ENCODE data around the gene FAM83E. TPM values are rescaled to one million over a fixed set of nuclear protein-coding genes. Genes with fewer than 3 reads are reported as not detected.

The FAM83E gene
- 0.88 TPM for total RNA-seq

GRCh38 chr19:48614436-48615230 is at the start of gene FAM83E:
Gene FAM83E (minus strand): TSS chr19:48615076. CDS start chr19:48613372, 1,704 bp downstream.

DNA sequence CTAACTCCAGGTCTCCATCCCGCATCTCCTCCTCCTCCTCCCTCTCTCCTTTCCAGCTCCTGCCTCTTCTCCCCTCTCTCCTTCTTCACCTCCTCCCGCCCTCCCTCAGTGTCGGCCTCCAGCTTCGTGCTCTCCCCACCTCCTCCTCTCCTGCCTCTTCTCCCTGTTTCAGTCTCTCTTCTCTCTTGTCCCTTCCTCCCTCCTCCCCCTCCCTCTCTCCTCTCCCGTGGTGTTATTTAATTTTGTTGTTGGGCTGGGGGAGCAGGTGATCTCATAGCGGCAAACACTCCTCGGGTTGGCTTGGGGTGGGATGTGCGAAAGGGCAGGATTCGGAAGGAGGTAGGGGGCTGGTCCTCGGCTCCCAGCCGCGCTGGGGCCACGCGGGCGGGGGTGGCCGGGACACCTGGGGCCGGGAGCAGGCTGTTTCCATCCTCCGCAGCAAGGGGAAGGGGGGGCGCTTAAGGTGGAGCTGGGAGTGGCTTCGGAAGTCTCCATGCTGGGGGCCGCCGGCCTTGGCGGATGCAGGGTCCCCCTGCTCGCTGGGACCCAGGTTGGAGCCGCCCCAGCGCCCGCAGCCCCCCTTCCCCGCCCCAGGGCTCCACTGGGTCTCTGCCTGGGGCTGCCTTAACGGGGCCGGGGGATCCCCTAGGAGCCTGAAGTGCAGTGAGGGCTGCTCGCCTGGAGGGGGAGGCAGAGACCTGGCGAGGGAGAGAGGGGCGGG is 31.3 kb upstream of the FAM83E start, which contains the start of gene CA11:
TSS of gene CA11 (minus strand) at position 187 of the 721 bp plus-strand sequence. CDS start 555 bp downstream, outside the sequence.

DNA sequence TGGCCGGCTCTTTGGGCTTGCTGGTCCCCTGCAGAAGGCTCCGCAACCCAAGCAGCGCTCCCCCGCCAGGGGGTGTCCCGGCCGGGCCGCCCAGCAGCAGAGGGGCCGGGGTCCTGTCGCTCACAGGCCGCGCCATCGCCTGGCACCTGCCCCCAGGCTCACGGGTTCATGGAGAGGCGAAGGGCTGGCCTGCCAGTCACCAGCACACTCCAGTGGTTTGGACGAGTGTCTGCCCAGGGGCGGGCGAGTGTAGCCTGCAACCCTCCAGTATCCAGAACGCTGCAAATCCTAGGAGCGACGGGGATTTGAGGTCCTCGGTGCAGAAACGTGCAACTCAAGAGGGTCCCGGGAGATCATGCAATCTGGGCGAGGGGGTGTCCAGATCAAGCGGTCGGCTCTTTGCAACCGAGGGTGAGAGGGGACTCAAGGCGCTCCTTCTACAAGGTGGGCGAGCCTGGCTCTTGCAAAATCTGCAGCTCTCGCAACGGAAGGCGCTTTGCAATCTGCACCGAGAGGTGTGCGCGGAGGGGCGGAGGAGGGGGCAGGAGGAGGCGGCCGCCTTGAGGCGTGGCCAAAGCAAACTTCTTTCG is 22.1 kb upstream of the FAM83E start, which contains the start of gene DBP:
TSS of gene DBP (minus strand) at position 521 of the 590 bp plus-strand sequence. CDS start at position 136, 385 bp downstream.

GRCh38 chr19:48618916-48619691 is 4.2 kb upstream of the FAM83E start, which contains the start of the genes RPL18 and SPHK2:
Gene RPL18 (minus strand): TSS chr19:48619178. CDS start chr19:48619143, 35 bp downstream.
Gene SPHK2 (plus strand): TSS chr19:48619506. CDS start chr19:48620515, 1,009 bp downstream.

GRCh38 chr19:48606463-48607358 is 8.2 kb downstream of the FAM83E start, which contains the start of gene SPACA4:
Gene SPACA4 (plus strand): TSS chr19:48606742. CDS start chr19:48606979, 237 bp downstream.

Other genes with a start within 250 kb of the FAM83E start
- gene KDELR1, start 223.5 kb downstream of the FAM83E start, total RNA-seq: 113 TPM
- 0.99 TPM for gene GRIN2D, start 221.4 kb downstream of the FAM83E start, total RNA-seq
- 20.8 TPM for gene GRWD1, start 169.1 kb downstream of the FAM83E start, total RNA-seq
- 1.2 TPM for gene KCNJ14, start 159.5 kb downstream of the FAM83E start, total RNA-seq
- 52.6 TPM for gene CYTH2, start 145.7 kb downstream of the FAM83E start, total RNA-seq
- 1.9 TPM for gene LMTK3, start 103.2 kb downstream of the FAM83E start, total RNA-seq
- gene SULT2B1, start 62.9 kb downstream of the FAM83E start, total RNA-seq: not detected
- gene SPACA4, start 8.3 kb downstream of the FAM83E start, total RNA-seq: not detected
- 2,126 TPM for gene RPL18, start 4.1 kb upstream of the FAM83E start, total RNA-seq
- gene SPHK2, start 4.4 kb upstream of the FAM83E start, total RNA-seq: 16.2 TPM
- 17.2 TPM for gene DBP, start 22.3 kb upstream of the FAM83E start, total RNA-seq
- 3.5 TPM for gene CA11, start 31.1 kb upstream of the FAM83E start, total RNA-seq
- gene NTN5, start 57.9 kb upstream of the FAM83E start, total RNA-seq: 0.76 TPM
- 1.5 TPM for gene FUT2, start 80.9 kb upstream of the FAM83E start, total RNA-seq
- 8.9 TPM for gene MAMSTR, start 104.6 kb upstream of the FAM83E start, total RNA-seq
- 23.2 TPM for gene RASIP1, start 125.5 kb upstream of the FAM83E start, total RNA-seq
- gene IZUMO1, start 131.8 kb upstream of the FAM83E start, total RNA-seq: 0.12 TPM
- 5.0 TPM for gene FUT1, start 137.6 kb upstream of the FAM83E start, total RNA-seq
- gene FGF21, start 140.4 kb upstream of the FAM83E start, total RNA-seq: not detected
- 36.3 TPM for gene BCAT2, start 196.0 kb upstream of the FAM83E start, total RNA-seq
- gene HSD17B14, start 221.4 kb upstream of the FAM83E start, total RNA-seq: 12.0 TPM